Measurements from ENCODE around the gene GPRASP2.
A peak's percentile ranks its signal among the peaks of the same experiment; 100 is the strongest.

- peak; percentile 36 to 81 (median 65) for TF ChIP-seq CTCF (IDR thresholded peaks at IDR 0.05)
- peak; percentile 60 for TF ChIP-seq POLR2A (IDR thresholded peaks at IDR 0.05)
- TF ChIP-seq EP300 (IDR thresholded peaks at IDR 0.05) = no peak
These were observed 855 bp downstream of the GPRASP2 start for GRCh38 chrX:102712981-102713625.

All from ovary (tissue), 3 donors.